Esophagus (tissue), 2 donors: ENCODE measurements around the gene CAMK2D. TPM values are rescaled to one million over a fixed set of nuclear protein-coding genes. Genes with fewer than 3 reads are reported as not detected.

Source experiments
- H3K27ac ChIP-seq, 2 donors: one replicate each; pipeline ENCODE4 v1.5.1; 2013; ENCODE audit warnings: low read depth in 2 of 2, mild to moderate bottlenecking in 2 of 2, inconsistent platforms in 1 of 2, low read length in 1 of 2, moderate library complexity in 1 of 2
- H3K27me3 ChIP-seq, 2 donors: one replicate each; pipeline ENCODE4 v1.6.1; 2013; ENCODE audit warnings: low read length in 2 of 2, control low read depth in 1 of 2, mild to moderate bottlenecking in 1 of 2; ENCODE audit not compliant: insufficient read depth in 2 of 2, control insufficient read depth in 1 of 2
- H3K36me3 ChIP-seq, 2 donors: one replicate each; pipeline ENCODE4 v1.6.1; 2013; ENCODE audit warnings: low read length in 1 of 2; ENCODE audit not compliant: control insufficient read depth in 2 of 2, insufficient read depth in 2 of 2
- H3K4me1 ChIP-seq, 2 donors: one replicate each; pipeline ENCODE4 v1.6.1; 2013; ENCODE audit warnings: low read length in 1 of 2; ENCODE audit not compliant: control insufficient read depth in 2 of 2, insufficient read depth in 2 of 2
- H3K4me3 ChIP-seq, 2 donors: one replicate each; pipeline ENCODE4 v1.5.1; 2013; ENCODE audit warnings: low read length in 2 of 2, mild to moderate bottlenecking in 2 of 2, low read depth in 1 of 2, moderate library complexity in 1 of 2
- H3K9me3 ChIP-seq, 2 donors: one replicate each; pipeline ENCODE4 v1.6.1; 2013; ENCODE audit warnings: mild to moderate bottlenecking in 2 of 2, low read depth in 1 of 2, low read length in 1 of 2, moderate library complexity in 1 of 2; ENCODE audit not compliant: control insufficient read depth in 2 of 2, insufficient read depth in 1 of 2
- WGBS, 2 donors: extraction: QIAGEN DNeasy Blood & Tissue Kit; methylation state at CpG; one replicate each; pipeline ENCODE4 v1.1.7; 2013; 5-methylcytosine and 5-hydroxymethylcytosine counted together
- polyA plus RNA-seq, 2 donors: library from polyadenylated mRNA; stranded (reverse); fragments of 200-250 nt; gene quantifications; one replicate each; pipeline ENCODE4 v1.2.3, GENCODE V29; 2013
- donor health status: healthy with polysubstance abuse.
- donor health status: Bipolar disorder and iron deficiency.

The CAMK2D gene
- polyA plus RNA-seq, 2 donors: 7.5 to 13.4 TPM

- WGBS, 2 donors: 84 to 85% methylated on average over 1 of the region's 1 CpG
- no peak overlapping the region for H3K27ac ChIP-seq
These were observed 220.7 kb downstream of the CAMK2D start for GRCh38 chr4:113540859-113541258.

GRCh38 chr4:113539408-113539807, 222.1 kb downstream of the CAMK2D start:
- Histone ChIP-seq H3K36me3 (no peaks in the 10 kb centered on the region), H3K27me3 (no peaks in the 10 kb centered on the region), H3K4me1 (no peaks in the 10 kb centered on the region), H3K27ac (no peak overlapping the region), H3K9me3 (no peaks in the 10 kb centered on the region), H3K4me3 (no peak overlapping the region)
- WGBS, 2 donors: 70 to 72% methylated on average over 3 of the region's 3 CpGs

More at GRCh38 chr4:113540859-113541258, 220.7 kb downstream of the CAMK2D start:
- H3K36me3 ChIP-seq: no peaks in the 10 kb centered on the region
- H3K4me3 ChIP-seq: no peak overlapping the region
- H3K27me3 ChIP-seq: no peaks in the 10 kb centered on the region
- no peaks in the 10 kb centered on the region for H3K9me3 ChIP-seq
- no peaks in the 10 kb centered on the region for H3K4me1 ChIP-seq

- H3K27ac ChIP-seq: no peak overlapping the region
- WGBS, 2 donors: 35 to 39% methylated on average over 1 of the region's 1 CpG
- H3K4me3 ChIP-seq: no peak overlapping the region
- H3K36me3 ChIP-seq: no peaks in the 10 kb centered on the region
- no peaks in the 10 kb centered on the region for H3K27me3 ChIP-seq
- H3K4me1 ChIP-seq: no peaks in the 10 kb centered on the region
- no peaks in the 10 kb centered on the region for H3K9me3 ChIP-seq
These were observed 223.9 kb downstream of the CAMK2D start for GRCh38 chr4:113537628-113538027.

- no peaks in the 10 kb centered on the region for H3K27me3 ChIP-seq
- no peaks in the 10 kb centered on the region for H3K9me3 ChIP-seq
- H3K36me3 ChIP-seq: no peaks in the 10 kb centered on the region
- H3K27ac ChIP-seq: no peak overlapping the region
- no peak overlapping the region for H3K4me3 ChIP-seq
- H3K4me1 ChIP-seq: no peaks in the 10 kb centered on the region
- 60 to 62% methylated on average over 2 of the region's 2 CpGs for WGBS, 2 donors
These were observed 224.3 kb downstream of the CAMK2D start for GRCh38 chr4:113537203-113537602.

- H3K36me3 ChIP-seq: no peaks in the 10 kb centered on the region
- no peak overlapping the region for H3K4me3 ChIP-seq
- no peak overlapping the region for H3K27ac ChIP-seq
- H3K4me1 ChIP-seq: no peaks in the 10 kb centered on the region
- H3K9me3 ChIP-seq: no peaks in the 10 kb centered on the region
- 56 to 71% methylated on average over 1 of the region's 1 CpG for WGBS, 2 donors
- H3K27me3 ChIP-seq: no peaks in the 10 kb centered on the region
These were observed 226.8 kb downstream of the CAMK2D start for GRCh38 chr4:113534711-113535110.

- Histone ChIP-seq H3K27me3 (no peaks in the 10 kb centered on the region), H3K4me3 (no peak overlapping the region), H3K27ac (no peak overlapping the region), H3K9me3 (no peaks in the 10 kb centered on the region), H3K4me1 (no peaks in the 10 kb centered on the region), H3K36me3 (no peaks in the 10 kb centered on the region)
- WGBS, 2 donors: 55 to 62% methylated on average over 2 of the region's 2 CpGs
These were observed 230.0 kb downstream of the CAMK2D start for GRCh38 chr4:113531572-113531971.

GRCh38 chr4:113528395-113528794, 233.1 kb downstream of the CAMK2D start:
- Histone ChIP-seq H3K4me1 (no peaks in the 10 kb centered on the region), H3K36me3 (no peaks in the 10 kb centered on the region), H3K9me3 (no peaks in the 10 kb centered on the region), H3K27ac (no peak overlapping the region), H3K27me3 (no peaks in the 10 kb centered on the region), H3K4me3 (no peak overlapping the region)
- 73 to 85% methylated on average over 1 of the region's 1 CpG for WGBS, 2 donors

GRCh38 chr4:113525521-113525920, 236.0 kb downstream of the CAMK2D start:
- no peaks in the 10 kb centered on the region for H3K36me3 ChIP-seq
- H3K9me3 ChIP-seq: no peaks in the 10 kb centered on the region
- H3K4me3 ChIP-seq: no peak overlapping the region
- H3K27me3 ChIP-seq: no peaks in the 10 kb centered on the region
- no peaks in the 10 kb centered on the region for H3K4me1 ChIP-seq
- H3K27ac ChIP-seq: no peak overlapping the region
- 95 to 98% methylated on average over 2 of the region's 2 CpGs for WGBS, 2 donors

- no peak overlapping the region for H3K27ac ChIP-seq
- 94 to 95% methylated on average over 2 of the region's 2 CpGs for WGBS, 2 donors
These were observed 236.9 kb downstream of the CAMK2D start for GRCh38 chr4:113524505-113525186.

GRCh38 chr4:113524096-113524495, 237.4 kb downstream of the CAMK2D start:
- no peaks in the 10 kb centered on the region for H3K36me3 ChIP-seq
- H3K27me3 ChIP-seq: no peaks in the 10 kb centered on the region
- no peak overlapping the region for H3K4me3 ChIP-seq
- 97% methylated on average over 1 of the region's 1 CpG for WGBS, 2 donors
- no peak overlapping the region for H3K27ac ChIP-seq
- H3K4me1 ChIP-seq: no peaks in the 10 kb centered on the region
- no peaks in the 10 kb centered on the region for H3K9me3 ChIP-seq

More at GRCh38 chr4:113524505-113525186, 236.9 kb downstream of the CAMK2D start:
- no peaks in the 10 kb centered on the region for H3K36me3 ChIP-seq
- H3K27me3 ChIP-seq: no peaks in the 10 kb centered on the region
- no peak overlapping the region for H3K4me3 ChIP-seq
- H3K4me1 ChIP-seq: no peaks in the 10 kb centered on the region
- no peaks in the 10 kb centered on the region for H3K9me3 ChIP-seq
